Stimulated activated CD4-positive, alpha-beta T cell treated with anti-CD3 and anti-CD28 coated beads, Interleukin-12 subunit alpha, Interleukin-12 subunit beta, amount 100 ng/mL, for 48 hours (primary cell): Measurements from ENCODE around the gene KDM2B.
A peak's percentile ranks its signal among the peaks of the same experiment; 100 is the strongest.

Experiments used
- DNase-seq, 3 donors: peaks; one replicate each; pipeline ENCODE4 v3.0.0-alpha.2; 2020; ENCODE audit warnings: low read depth in 2 of 3, low spot score in 1 of 3

Gene KDM2B

DNA sequence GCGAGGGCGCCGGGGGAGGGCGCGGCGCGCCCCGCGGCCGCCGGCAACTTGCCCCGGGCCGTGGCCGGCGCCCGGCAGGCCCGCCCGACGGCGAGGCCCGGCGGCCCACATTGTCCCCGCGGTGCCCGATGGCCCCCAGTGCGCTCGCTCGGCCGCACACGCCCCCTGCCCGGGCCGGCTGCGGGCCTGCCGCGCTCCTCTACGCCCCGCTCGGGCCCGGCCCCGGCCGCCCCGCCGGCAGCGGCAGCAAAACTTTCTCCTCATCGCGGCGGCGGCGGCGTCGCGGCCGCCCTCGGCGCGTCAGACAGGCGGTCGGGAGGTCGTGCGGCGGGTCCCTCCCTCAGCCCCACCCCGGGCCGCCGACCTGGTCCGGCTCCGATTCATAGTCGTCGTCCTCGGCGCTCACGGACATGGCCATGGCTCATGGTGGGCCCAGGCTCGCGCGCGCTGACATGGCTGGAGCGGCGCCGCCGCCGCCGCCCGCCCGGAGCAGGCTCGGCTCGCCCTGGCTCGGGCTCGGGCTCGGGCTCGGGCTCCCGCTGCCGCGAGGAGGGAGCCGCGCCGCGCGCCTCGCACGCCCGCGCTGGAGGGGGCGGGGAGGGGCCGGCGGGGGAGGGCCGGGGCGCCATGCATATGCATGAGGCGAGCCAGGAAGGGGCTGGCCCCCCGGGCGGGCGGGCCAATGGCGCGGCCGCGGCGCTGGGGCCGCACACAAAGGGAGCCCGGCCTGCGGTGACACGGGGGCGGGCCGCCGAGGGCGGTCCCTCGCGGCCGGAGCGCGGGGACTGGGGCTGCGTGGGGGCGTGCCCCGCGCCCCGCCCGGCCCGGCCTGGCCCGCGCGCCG is 113.8 kb downstream of the KDM2B start:
- DNase-seq = peak; percentile 73 to 89 (median 77)

GRCh38 chr12:121465921-121466793 is 114.7 kb downstream of the KDM2B start:
- peak in 1 of 3 donors; percentile 16 for DNase-seq

DNA sequence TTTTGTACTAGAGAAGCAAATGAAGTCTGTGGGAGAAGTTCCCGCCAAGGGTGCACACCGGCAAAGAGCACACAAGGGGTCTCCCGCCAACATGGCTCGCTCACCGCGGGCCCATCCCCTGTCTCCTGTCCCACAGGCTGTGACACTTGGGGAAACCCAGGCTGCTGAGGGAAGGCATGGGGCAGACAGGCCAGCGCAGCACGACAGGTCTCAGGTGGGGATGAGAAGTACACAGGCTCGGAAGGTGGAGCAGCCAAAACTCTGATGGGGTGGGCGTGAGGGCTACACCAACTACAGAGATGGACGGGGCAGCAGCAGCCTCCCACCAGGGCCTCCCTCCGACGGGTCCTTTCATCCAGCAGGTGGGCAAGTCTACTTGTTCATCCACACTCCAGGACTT is 116.5 kb downstream of the KDM2B start:
- no peak for DNase-seq

DNA sequence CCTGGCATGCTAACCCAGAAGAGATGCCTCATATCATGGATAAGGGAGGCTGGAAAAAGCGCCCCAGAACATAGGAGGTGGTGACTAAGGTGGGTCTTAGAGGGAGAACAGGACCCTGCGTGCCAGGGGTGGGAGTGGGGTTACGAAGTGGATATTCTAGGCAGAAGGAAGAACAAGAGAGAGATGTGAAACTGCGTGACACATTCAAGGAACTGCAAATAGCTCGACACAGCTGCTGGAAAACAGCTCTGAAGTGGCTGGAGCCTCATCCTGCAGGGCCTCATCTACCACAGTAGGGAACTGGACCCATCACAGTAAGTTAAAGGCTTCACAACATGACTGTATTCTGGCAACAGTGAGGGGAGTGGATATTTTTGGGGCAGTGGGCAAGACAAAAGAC is 119.8 kb downstream of the KDM2B start:
- DNase-seq = no peak

DNA sequence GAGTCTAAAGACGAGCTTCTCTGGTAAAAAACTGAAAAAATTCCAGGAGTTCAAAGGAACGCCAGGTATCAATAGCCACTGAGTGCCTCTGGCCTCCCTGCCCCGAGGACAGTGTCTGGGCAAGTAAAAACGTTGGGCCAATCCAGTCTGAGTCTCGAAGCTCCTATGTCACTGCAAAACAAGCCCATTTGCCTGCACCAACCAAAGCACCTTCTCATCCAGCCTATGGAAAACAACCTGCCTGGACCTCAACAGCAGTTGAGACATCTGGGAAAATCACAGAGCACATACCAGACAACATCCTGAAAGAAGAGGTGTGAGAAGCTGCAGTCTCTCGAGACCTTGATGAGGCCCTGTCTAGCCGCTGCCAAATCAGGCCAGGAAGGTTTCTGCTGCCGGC is 124.3 kb downstream of the KDM2B start:
- no peak for DNase-seq

- no peak for DNase-seq
Measured at GRCh38 chr12:121455766-121456420, 124.9 kb downstream of the KDM2B start.

DNA sequence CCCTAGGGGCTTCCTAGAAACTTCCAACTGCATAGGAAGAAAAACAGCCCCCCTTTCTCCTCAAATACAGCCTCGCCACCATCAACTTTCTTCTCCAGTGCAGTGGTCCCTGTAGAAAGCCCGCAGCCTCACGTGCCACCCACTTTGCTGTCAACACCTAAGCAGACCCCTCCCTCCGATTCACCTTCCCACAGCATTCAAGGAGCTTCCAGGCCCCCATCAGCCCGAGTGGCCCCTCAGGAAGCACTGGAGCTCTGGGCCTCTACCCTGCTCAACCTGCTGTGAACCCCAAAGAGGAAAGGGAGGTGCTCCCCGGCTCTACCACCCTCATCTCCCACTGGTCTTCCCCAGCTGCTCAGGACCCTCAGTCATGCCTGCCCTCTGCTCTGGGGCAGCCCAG is 125.9 kb downstream of the KDM2B start:
- no peak for DNase-seq

DNA sequence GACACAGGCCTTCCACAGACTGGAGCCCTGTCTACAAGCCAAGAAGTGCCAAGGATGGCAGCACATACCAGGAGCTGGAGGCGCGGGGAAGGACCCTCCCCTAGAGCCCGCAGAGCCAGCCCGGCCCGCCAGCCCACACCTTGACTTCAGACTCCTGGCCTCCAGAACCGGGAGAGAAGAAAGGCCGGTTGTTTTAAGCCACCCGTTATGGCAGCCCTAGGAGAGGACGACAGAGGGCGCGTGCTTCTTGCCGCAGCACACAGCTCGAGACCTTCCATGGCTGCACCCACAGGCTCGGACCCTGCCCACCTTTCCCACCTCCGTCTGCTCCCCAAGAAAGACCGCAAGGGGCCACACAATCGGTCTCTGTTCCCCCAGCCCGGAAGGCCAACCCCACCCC is 127.2 kb downstream of the KDM2B start:
- DNase-seq = no peak

DNA sequence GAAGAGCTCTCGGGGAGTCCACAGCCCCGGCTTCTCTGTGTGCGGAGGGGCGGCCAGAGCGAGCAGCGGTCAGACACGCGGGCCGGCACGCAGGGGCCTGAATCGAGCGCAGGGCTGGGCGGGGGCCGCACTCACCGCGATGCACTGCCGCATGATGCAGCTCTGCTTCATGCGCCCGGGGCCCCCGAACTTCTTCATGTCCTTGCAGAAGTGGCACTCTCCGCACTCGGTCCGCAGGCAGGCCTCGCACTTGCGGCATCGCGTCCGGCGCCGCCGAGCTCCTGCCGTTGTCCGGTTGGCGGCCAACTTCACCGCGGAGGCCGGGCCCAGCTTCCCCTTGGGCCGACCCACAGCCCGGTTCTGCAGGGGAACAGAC is 127.8 kb downstream of the KDM2B start:
- no peak for DNase-seq

DNA sequence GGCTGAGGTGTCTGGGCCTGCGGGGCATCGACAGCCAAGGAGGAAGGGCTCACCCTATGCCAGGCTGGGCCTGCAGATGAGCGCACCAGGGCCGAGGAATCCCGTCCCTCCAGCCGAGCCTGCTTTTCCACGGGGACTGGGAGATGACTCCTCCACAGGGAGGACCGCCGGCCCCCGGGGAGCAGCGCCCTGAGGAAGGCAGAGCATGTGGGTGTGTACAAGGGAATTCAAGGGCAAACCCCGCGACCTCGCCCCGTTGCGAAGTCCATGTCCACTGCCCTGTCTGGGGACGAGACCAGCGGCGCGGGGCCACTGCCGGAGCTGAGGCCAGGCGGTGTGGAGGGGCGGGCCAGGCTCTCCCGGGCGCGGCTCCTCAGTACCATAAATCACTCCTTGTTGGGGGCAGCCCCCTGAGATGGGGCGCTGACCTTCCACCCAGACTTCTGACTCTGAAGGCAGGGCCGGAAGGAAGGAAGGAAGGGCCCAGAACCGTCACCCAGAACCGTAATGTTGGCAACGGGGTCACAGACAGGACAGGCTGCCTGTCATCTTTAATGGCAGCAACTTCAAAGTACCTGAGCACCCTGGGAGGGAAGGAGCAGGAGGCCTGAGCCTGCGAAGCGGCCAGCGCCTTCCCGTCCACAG is 128.4 kb downstream of the KDM2B start:
- no peak for DNase-seq

GRCh38 chr12:121451961-121452339 is 128.9 kb downstream of the KDM2B start:
- no peak for DNase-seq

GRCh38 chr12:121448771-121449315 is 132.0 kb downstream of the KDM2B start:
- DNase-seq = no peak

DNA sequence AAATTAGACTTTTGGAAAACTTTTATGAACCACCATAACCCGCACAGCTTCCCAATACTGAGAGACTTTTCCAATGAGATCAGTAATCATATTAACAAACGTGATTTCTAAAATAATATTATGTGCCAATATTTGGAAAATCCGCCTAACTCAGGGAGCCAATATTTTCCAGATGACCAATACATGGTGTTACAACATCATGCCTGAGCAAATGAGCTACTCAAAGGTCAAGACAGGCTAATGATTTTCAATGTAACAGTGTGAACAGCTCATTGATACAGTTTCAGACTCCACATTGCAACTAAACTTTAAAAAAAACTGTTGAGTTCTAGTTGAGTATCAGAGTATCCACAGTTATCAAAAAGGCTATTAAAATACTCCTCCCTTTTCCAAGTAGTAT is 134.1 kb downstream of the KDM2B start:
- no peak for DNase-seq

- DNase-seq = no peak
Measured at GRCh38 chr12:121444842-121445202, 136.0 kb downstream of the KDM2B start.

DNA sequence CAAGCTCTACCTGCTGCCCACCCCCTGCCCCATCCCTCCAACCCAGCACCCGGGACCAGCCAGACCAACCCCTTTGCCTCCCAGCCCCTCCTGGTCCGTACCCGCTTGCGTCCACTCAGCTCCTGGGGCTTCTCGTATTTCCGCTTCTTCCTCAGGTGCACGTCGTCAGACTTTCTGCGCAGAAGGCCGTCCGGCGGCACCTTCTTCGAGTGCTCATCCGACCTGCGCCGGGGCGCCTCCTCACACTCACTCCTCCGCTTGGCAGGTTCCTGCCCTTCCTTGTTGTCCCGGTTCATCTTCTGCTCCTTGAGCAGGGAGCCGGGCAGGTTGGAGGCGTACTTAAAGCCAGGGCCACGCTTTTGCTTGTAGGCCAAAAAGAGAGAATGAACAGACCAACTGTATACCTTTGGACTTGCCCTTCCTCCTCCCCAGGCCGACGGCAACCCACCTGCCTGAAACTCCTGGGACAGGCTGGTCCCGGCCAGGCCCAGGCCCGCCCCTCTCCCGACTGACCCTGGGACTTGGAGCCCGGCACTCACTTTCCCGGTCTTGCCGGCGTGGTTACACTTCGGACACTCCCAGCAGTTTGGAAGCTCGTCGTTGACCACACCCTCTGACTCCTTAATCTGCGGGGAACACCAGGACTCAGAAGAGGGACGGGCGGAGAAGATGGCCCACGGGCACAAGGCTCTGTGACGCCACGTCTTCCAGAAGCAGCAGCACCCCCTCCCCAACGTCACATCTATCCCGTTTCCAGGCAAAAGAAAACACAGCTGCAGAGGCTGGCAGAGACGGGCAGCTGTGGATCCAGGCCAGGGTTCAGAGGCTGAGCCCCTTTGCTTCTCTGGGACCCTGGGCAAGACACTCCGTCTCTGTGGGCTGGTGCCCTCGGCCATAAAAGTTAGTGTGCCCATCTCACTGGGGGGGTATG is 136.6 kb downstream of the KDM2B start:
- no peak for DNase-seq

DNA sequence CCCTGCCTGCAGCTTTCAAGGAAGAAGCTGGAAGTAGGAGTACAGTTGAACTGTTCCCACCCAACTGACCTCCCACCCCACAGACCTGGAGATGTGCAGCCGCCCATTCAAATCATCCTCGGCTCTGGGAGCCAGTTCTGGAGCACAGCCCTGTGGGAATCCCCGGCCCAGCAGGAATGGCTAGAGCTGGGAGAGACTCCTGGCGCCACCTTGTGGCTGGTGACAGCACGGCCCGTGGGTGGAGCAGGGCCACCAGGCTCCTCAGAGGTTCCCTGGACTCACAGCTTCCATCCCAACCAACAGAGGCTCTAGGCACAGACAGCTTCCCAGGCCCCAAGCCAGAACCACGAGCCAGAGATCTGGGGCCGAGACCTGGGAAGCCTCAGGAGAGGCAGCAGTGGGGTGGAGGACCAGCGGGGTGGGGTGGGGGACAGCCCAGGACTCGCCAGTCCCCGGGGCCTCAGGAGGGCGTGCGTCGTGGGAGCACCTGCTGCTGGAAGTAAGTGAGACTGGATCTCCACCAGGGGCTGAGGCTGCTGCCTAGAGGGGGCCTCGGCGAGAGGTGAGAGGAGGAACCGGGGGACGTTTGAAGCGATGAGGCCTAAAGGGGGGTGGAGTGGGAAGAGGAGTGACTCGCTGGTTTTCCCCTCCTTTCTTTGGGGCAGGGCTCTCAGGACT is 137.5 kb downstream of the KDM2B start:
- peak; percentile 44 to 72 (median 69) for DNase-seq

DNA sequence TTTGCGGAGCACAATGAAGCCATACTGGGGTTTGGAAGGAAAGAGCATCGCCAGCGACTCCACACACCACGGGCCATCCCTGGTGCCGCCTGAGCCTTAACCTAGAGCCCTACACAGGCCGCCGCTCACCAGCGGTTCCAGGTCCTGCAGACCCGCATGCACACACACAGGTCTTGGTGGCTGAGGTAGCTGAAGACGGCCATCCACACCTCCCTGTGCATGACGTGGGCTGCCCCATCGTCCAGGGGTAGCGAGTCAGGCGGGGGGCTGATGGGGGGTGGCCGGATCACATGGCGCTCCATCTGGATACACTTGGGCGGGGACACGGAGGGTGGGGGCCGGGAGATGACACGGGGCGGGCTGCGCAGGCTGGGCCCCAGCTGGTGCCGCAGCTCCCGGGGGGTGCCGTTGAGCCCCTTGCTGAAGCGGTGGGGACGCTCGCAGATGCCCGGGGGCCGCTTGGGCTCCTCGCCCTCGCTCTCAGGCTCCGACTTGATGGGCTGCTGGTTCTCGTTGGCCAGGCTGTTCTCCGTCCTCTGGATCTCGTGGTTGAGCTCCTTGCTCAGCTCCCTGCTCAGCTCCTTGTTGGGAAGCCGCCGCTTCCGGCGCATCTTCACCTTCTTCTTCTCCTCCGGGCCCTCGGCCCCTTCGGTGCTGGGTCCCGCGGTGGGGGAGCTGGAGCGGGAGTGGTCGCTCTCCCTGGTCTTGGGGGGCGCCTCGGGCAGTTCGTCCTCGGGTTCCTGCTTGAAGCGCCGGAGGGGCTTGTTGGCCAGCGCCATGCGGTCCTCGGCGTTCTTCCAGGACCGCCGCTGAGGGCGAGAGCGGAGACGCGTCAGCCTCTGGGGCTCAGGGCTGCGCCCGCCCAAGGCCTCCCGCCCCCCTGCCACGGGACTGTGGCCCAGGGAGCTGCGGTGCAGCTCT is 138.5 kb downstream of the KDM2B start:
- DNase-seq = no peak

DNA sequence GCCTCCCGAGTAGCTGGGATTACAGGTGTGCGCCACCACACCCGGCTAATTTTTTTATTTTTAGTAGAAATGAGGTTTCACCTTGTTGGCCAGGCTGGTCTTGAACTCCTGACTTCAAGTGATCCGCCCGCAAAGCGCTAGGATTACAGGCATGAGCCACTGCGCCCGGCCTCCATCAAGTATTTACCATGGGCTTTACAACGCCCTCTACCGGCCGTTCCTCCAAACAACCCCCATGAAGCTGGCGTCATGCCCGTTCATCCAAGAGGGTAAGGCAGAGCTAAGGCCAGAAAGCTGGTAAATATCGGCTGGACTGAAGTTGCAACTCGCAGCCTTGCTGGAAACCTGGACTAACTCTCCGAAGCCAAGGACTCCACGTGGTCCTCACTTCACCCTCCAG is 139.3 kb downstream of the KDM2B start:
- DNase-seq = no peak
